GM12878 (cell line): ENCODE data around the gene PEX6. TPM values are rescaled to one million over a fixed set of nuclear protein-coding genes. Genes with fewer than 3 reads are reported as not detected.

Experiments used
- ATAC-seq: fragments of 200-7000 bp; cut with Tn5 transposase; 3 replicates; pipeline ENCODE4 v1.9.1; 2020; ENCODE audit warnings: mild to moderate bottlenecking, moderate library complexity
- BruUV-seq: library from RNA; stranded (reverse); fragments of 400-500 nt; replicated peaks from 2 replicates; lab custom pipeline; 2021; lab: Mats Ljungman, UMichigan
- CTCF ChIA-PET: fragments of 300-600 bp; sonication (Branson Sonifier 250); formaldehyde crosslinking; extraction: SDS; loops from one replicate; lab custom pipeline; 2021; ENCODE audit warnings: inconsistent platforms; lab: Yijun Ruan, JAX
- POLR2A ChIA-PET: fragments of 350-600 bp; formaldehyde crosslinking; extraction: SDS; loops from one replicate; lab custom pipeline; 2021; ENCODE audit warnings: inconsistent platforms; lab: Charles Lee
- RAD21 ChIA-PET: fragments of 300-600 bp; sonication (Branson Sonifier 250); formaldehyde crosslinking; loops from one replicate; lab custom pipeline; 2023; ENCODE audit warnings: antibody characterized with exemption; ENCODE audit not compliant: unreplicated experiment; lab: Charles Lee
- SMC1A ChIA-PET: fragments of 300-600 bp; sonication (Branson Sonifier 250); formaldehyde crosslinking; loops from one replicate; lab custom pipeline; 2023; ENCODE audit not compliant: unreplicated experiment, uncharacterized antibody; lab: Charles Lee
- DNase-seq: peaks from one replicate; pipeline ENCODE4 v3.0.0-alpha.2; 2011; ENCODE audit warnings: low read depth, low spot score
- FAIRE-seq: peaks from 3 replicates; lab custom pipeline; 2011; peaks lifted over from hg19 to GRCh38; lab: Jason Lieb, UNC
- H2AFZ ChIP-seq: 2 replicates; pipeline ENCODE4 v1.6.0; 2011; ENCODE audit warnings: low read depth, low read length, control low read depth; ENCODE audit not compliant: control insufficient read depth
- H3K27ac ChIP-seq: 2 replicates; pipeline ENCODE4 v1.5.1; 2011; ENCODE audit warnings: control low read depth; ENCODE audit not compliant: control insufficient read depth, insufficient read depth
- H3K27me3 ChIP-seq, 2 experiments: replicated peaks in 1 of 2; 2 replicates each; pipeline versions ENCODE4 v1.6.0 to v1.6.1; 2011; ENCODE audit warnings: low read length in 1 of 2; ENCODE audit not compliant: control insufficient read depth in 2 of 2, insufficient read depth in 2 of 2
- H3K36me3 ChIP-seq, 2 experiments: 2 replicates each; pipeline ENCODE4 v1.5.1; 2011; ENCODE audit warnings: low read length in 1 of 2; ENCODE audit not compliant: control insufficient read depth in 2 of 2, insufficient read depth in 2 of 2
- H3K4me1 ChIP-seq: 2 replicates; pipeline ENCODE4 v1.6.1; 2011; ENCODE audit warnings: mild to moderate bottlenecking, low read length, moderate library complexity, mixed read lengths; ENCODE audit not compliant: control insufficient read depth, insufficient read depth
- H3K4me2 ChIP-seq: 2 replicates; pipeline ENCODE4 v1.6.0; 2011; ENCODE audit warnings: control low read depth; ENCODE audit not compliant: control insufficient read depth, insufficient read depth
- H3K4me3 ChIP-seq: fragments of 200-600 bp; sonication (generic); 2 replicates; pipeline ENCODE4 v1.5.1; 2016
- H3K79me2 ChIP-seq: 2 replicates; pipeline ENCODE4 v1.6.0; 2011; ENCODE audit warnings: low read length; ENCODE audit not compliant: control insufficient read depth, insufficient read depth
- H3K9ac ChIP-seq: 2 replicates; pipeline ENCODE4 v1.8.0; 2011; ENCODE audit warnings: low read length, control low read depth, mixed read lengths; ENCODE audit not compliant: control insufficient read depth, insufficient read depth
- H3K9me3 ChIP-seq: replicated peaks from 3 replicates; pipeline ENCODE4 v1.5.1; 2011; ENCODE audit warnings: mild to moderate bottlenecking, low read length; ENCODE audit not compliant: control insufficient read depth, insufficient read depth
- H4K20me1 ChIP-seq: 2 replicates; pipeline ENCODE4 v1.6.0; 2011; ENCODE audit not compliant: control insufficient read depth, insufficient read depth
- BACH1 ChIP-seq: fragments of 450-650 bp; IDR thresholded peaks from 2 replicates; pipeline ENCODE4 v1.6.1; 2017; ENCODE audit warnings: mild to moderate bottlenecking, borderline replicate concordance
- BHLHE40 ChIP-seq, 2 experiments: fragments of 450-650 bp in 1 of 2; IDR thresholded peaks; 2 replicates each; pipeline ENCODE4 v1.6.1; 2011 to 2017; ENCODE audit warnings: low read depth in 2 of 2, borderline replicate concordance in 1 of 2, improper control_type of control experiment in 1 of 2, low read length in 1 of 2, mild to moderate bottlenecking in 1 of 2
- CEBPB ChIP-seq, 2 experiments: fragments of 150-350 bp in 1 of 2; IDR thresholded peaks; 2 replicates each; pipeline ENCODE4 v1.6.1; 2012 to 2014; ENCODE audit warnings: low read depth in 2 of 2, low read length in 2 of 2, borderline replicate concordance in 1 of 2, inconsistent platforms in 1 of 2
- CREM ChIP-seq: IDR thresholded peaks from 2 replicates; pipeline ENCODE4 v1.6.1; 2014; ENCODE audit warnings: antibody characterized with exemption, low read depth
- FOXM1 ChIP-seq: IDR thresholded peaks from 2 replicates; pipeline ENCODE4 v1.6.1; 2012; ENCODE audit warnings: low read depth, mild to moderate bottlenecking, inconsistent platforms, low read length, moderate library complexity
- IKZF2 ChIP-seq, 2 experiments: fragments of 450-650 bp; IDR thresholded peaks; 2 replicates each; pipeline ENCODE4 v1.6.1; 2017; ENCODE audit warnings: mild to moderate bottlenecking in 2 of 2, moderate library complexity in 2 of 2
- IRF4 ChIP-seq: IDR thresholded peaks from 2 replicates; pipeline ENCODE4 v1.6.1; 2011; ENCODE audit warnings: low read depth, low read length
- LARP7 ChIP-seq: fragments of 450-650 bp; IDR thresholded peaks from 2 replicates; pipeline ENCODE4 v1.6.1; 2017; ENCODE audit warnings: mild to moderate bottlenecking
- MTA2 ChIP-seq: fragments of 450-650 bp; IDR thresholded peaks from 2 replicates; pipeline ENCODE4 v1.6.1; 2016; ENCODE audit warnings: low read depth, mild to moderate bottlenecking, moderate library complexity
- NFYB ChIP-seq: IDR thresholded peaks from 2 replicates; pipeline ENCODE4 v1.6.1; 2011; ENCODE audit warnings: low read depth, mild to moderate bottlenecking, low read length, improper control_type of control experiment, moderate library complexity; ENCODE audit not compliant: insufficient read depth
- NR2F1 ChIP-seq: fragments of 450-650 bp; conservative IDR thresholded peaks from 2 replicates; pipeline ENCODE4 v1.6.1; 2017; ENCODE audit warnings: mild to moderate bottlenecking
- POLR2A ChIP-seq: IDR thresholded peaks from 2 replicates; pipeline ENCODE4 v1.6.1; 2011; ENCODE audit warnings: low read depth, mild to moderate bottlenecking, low read length
- RAD21 ChIP-seq: IDR thresholded peaks from 2 replicates; pipeline ENCODE4 v1.6.1; 2011; ENCODE audit warnings: mild to moderate bottlenecking, low read depth, low read length, moderate library complexity; ENCODE audit not compliant: insufficient read depth
- SMAD1 ChIP-seq: fragments of 450-650 bp; IDR thresholded peaks from 2 replicates; pipeline ENCODE4 v1.6.1; 2018; ENCODE audit warnings: mild to moderate bottlenecking, low read depth; ENCODE audit not compliant: partially characterized antibody
- SMC3 ChIP-seq: IDR thresholded peaks from 2 replicates; pipeline ENCODE4 v1.6.1; 2011; ENCODE audit warnings: low read length, improper control_type of control experiment, borderline replicate concordance
- SUPT20H ChIP-seq: IDR thresholded peaks from 2 replicates; pipeline ENCODE4 v1.6.1; 2011; ENCODE audit warnings: low read depth, mild to moderate bottlenecking, low read length, moderate library complexity, borderline replicate concordance; ENCODE audit not compliant: control insufficient read depth
- WRNIP1 ChIP-seq: IDR thresholded peaks from 2 replicates; pipeline ENCODE4 v1.6.1; 2011; ENCODE audit warnings: low read depth, low read length, improper control_type of control experiment, borderline replicate concordance
- WGBS: methylation state at CpG from one replicate; pipeline ENCODE4 v1.1.6; 2016; ENCODE audit warnings: low lambda C conversion rate; ENCODE audit not compliant: insufficient replicate concordance, insufficient coverage; ENCODE audit errors: missing lambda C conversion rate; 5-methylcytosine and 5-hydroxymethylcytosine counted together
- in situ Hi-C: fragments of 300-500 bp; cut with MboI; formaldehyde crosslinking; loops from 9 replicates; pipeline ENCODE4 v1.14.3; 2018; ENCODE audit warnings: mixed read lengths
- intact Hi-C: fragments of 100-400 bp; cut with micrococcal nuclease; formaldehyde crosslinking; loops from one replicate; pipeline ENCODE4 v1.14.2; 2022; ENCODE audit not compliant: unreplicated experiment
- polyA plus RNA-seq, 11 experiments: library from polyadenylated mRNA; depleted of rRNA in 4 of 11; unstranded in 6 of 11; stranded (reverse) in 5 of 11; fragments of >200 nt; fragmentation: Nextera tagmentation in 4 of 11; fragmentation: Illumina TruSeq in 1 of 11; extraction: Ambion mirVana in 4 of 11; extraction: Trizol in 1 of 11; gene quantifications; 1 replicate in 1 of 11; 2 replicates in 10 of 11; pipeline versions ENCODE4 v1.2.1 to v1.2.3, GENCODE V29; 2011 to 2016; ENCODE audit warnings: inconsistent platforms in 2 of 11, missing spikeins in 2 of 11, low read depth in 1 of 11
- total RNA-seq, 4 experiments: library from RNA; depleted of rRNA in 3 of 4; stranded (reverse); fragments of >200 nt in 3 of 4; fragmentation: Illumina TruSeq in 1 of 4; extraction: Trizol in 1 of 4; gene quantifications; 2 replicates each; pipeline versions ENCODE4 v1.2.1 to v1.2.3, GENCODE V29; 2013 to 2021
- TF ChIP-seq, protein P1 (sequence below), 3 experiments: IDR thresholded peaks in 2 of 3; conservative IDR thresholded peaks in 1 of 3; 2 replicates each; pipeline ENCODE4 v1.5.1; 2011; ENCODE audit warnings: low read depth in 3 of 3, low read length in 3 of 3, mild to moderate bottlenecking in 3 of 3, control low read depth in 2 of 3, moderate library complexity in 2 of 3, inconsistent platforms in 1 of 3, mixed read lengths in 1 of 3; ENCODE audit not compliant: control insufficient read depth in 2 of 3, insufficient read depth in 1 of 3; ENCODE audit errors: extremely low read depth in 1 of 3
- TF ChIP-seq, protein P2 (sequence below): IDR thresholded peaks from 2 replicates; pipeline ENCODE4 v1.6.1; 2012; ENCODE audit warnings: mild to moderate bottlenecking, low read depth, low read length

The PEX6 gene
- total and polyA plus RNA-seq, 10 of the 15 experiments (the other 5 are each of a cell fraction or from before 2014, with no cell fraction given), result 0.39 to 21.1 (median 7.8) TPM

DNA sequence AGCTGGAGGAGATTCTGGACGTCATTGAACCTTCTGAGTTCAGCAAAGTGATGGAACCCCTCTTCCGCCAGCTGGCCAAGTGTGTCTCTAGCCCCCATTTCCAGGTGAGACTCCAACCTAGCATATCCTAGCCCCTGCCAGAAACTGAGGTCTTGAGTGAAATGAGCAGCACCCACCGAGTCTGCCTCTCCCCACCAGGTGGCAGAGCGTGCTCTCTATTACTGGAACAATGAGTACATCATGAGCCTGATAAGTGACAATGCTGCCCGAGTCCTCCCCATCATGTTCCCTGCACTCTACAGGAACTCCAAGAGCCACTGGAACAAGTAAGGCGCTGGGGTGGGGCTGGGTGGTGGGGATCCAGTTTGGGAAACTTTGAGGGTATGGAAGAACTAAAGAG, 30.1 kb upstream of the PEX6 start:
- Histone ChIP-seq H3K9me3 (no peaks in the 10 kb centered on the region), H3K4me3 (no peak overlapping the region), H3K27ac (no peak overlapping the region), H3K9ac (no peak overlapping the region), H3K4me2 (no peak overlapping the region), H3K36me3 (peaks cover 26 to 29% of the 10 kb centered on the region in 2 experiments), H3K27me3 (no peaks in the 10 kb centered on the region), H4K20me1 (no peaks in the 10 kb centered on the region), H3K79me2 (peaks cover 9% of the 10 kb centered on the region), H3K4me1 (peaks cover 5% of the 10 kb centered on the region), H2AFZ (no peak overlapping the region)
- in situ Hi-C loops, result no loop called here
- FAIRE-seq (no peak), ATAC-seq (0 out of 3 replicates have a peak, but pooled peaks have one; percentile 10), DNase-seq (no peak)
- TF ChIP-seq NFYB (no peak), BACH1 (no peak), LARP7 (no peak), WRNIP1 (0 out of 2 replicates have a peak, but pooled peaks have one; percentile 28), CREM (no peak), IKZF2 (IDR thresholded peaks at IDR 0.05) (no peak), BHLHE40 (IDR thresholded peaks at IDR 0.05; ENCODE audit: borderline replicate concordance in 1 of 2, low read depth in 2 of 2, low read length in 1 of 2) (no peak), CEBPB (IDR thresholded peaks at IDR 0.05; ENCODE audit: borderline replicate concordance in 1 of 2, low read depth in 2 of 2, low read length in 2 of 2) (no peak), MTA2 (no peak), SMC3 (peak; percentile 68; the same call in 1 of the 2 replicates), RAD21 (peak; percentile 51), FOXM1 (no peak), POLR2A (no peak), NR2F1 (no peak), SMAD1 (no peak), SUPT20H (no peak), IRF4 (no peak)
- TF ChIP-seq, protein P1, sequence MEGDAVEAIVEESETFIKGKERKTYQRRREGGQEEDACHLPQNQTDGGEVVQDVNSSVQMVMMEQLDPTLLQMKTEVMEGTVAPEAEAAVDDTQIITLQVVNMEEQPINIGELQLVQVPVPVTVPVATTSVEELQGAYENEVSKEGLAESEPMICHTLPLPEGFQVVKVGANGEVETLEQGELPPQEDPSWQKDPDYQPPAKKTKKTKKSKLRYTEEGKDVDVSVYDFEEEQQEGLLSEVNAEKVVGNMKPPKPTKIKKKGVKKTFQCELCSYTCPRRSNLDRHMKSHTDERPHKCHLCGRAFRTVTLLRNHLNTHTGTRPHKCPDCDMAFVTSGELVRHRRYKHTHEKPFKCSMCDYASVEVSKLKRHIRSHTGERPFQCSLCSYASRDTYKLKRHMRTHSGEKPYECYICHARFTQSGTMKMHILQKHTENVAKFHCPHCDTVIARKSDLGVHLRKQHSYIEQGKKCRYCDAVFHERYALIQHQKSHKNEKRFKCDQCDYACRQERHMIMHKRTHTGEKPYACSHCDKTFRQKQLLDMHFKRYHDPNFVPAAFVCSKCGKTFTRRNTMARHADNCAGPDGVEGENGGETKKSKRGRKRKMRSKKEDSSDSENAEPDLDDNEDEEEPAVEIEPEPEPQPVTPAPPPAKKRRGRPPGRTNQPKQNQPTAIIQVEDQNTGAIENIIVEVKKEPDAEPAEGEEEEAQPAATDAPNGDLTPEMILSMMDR (IDR thresholded peaks at IDR 0.05 in 2 of 3, conservative IDR thresholded peaks at IDR 0.05 in 1 of 3; ENCODE audit: control insufficient read depth in 2 of 3, extremely low read depth in 1 of 3, insufficient read depth in 1 of 3, low read depth in 3 of 3, low read length in 3 of 3), result peak; percentile 47 to 62 (median 56); a peak in 5 of 6 replicates
- TF ChIP-seq, protein P2, sequence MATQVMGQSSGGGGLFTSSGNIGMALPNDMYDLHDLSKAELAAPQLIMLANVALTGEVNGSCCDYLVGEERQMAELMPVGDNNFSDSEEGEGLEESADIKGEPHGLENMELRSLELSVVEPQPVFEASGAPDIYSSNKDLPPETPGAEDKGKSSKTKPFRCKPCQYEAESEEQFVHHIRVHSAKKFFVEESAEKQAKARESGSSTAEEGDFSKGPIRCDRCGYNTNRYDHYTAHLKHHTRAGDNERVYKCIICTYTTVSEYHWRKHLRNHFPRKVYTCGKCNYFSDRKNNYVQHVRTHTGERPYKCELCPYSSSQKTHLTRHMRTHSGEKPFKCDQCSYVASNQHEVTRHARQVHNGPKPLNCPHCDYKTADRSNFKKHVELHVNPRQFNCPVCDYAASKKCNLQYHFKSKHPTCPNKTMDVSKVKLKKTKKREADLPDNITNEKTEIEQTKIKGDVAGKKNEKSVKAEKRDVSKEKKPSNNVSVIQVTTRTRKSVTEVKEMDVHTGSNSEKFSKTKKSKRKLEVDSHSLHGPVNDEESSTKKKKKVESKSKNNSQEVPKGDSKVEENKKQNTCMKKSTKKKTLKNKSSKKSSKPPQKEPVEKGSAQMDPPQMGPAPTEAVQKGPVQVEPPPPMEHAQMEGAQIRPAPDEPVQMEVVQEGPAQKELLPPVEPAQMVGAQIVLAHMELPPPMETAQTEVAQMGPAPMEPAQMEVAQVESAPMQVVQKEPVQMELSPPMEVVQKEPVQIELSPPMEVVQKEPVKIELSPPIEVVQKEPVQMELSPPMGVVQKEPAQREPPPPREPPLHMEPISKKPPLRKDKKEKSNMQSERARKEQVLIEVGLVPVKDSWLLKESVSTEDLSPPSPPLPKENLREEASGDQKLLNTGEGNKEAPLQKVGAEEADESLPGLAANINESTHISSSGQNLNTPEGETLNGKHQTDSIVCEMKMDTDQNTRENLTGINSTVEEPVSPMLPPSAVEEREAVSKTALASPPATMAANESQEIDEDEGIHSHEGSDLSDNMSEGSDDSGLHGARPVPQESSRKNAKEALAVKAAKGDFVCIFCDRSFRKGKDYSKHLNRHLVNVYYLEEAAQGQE, result no peak
- ChIA-PET CTCF (interaction anchor here (0.8 to 4.1 kb wide), 6 partner anchors 13 to 134 kb away, joined by 3 to 26 read pairs (median 4); partner anchors contain the start of gene PPP2R5D), SMC1A (interaction anchor here (0.9 to 1.2 kb wide), 2 partner anchors 109 to 135 kb away, joined by 3 to 4 read pairs; no protein-coding TSS in a partner anchor), RAD21 (interaction anchor here (1.5 kb wide), 1 partner anchor 44 kb away, joined by 5 read pairs; no protein-coding TSS in a partner anchor), POLR2A (no interaction called here)
- intact Hi-C loops, result loop anchor here (1.0 to 5.0 kb wide), 2 partner anchors 107 to 134 kb away; no protein-coding TSS in a partner anchor
- no TSS peak for BruUV-seq
- WGBS, result 42% methylated on average over 6 of the region's 6 CpGs
